WERI-Rb-1 (cell line): ENCODE data around the gene CEP152.

Source experiments
- DNase-seq: peaks from one replicate; pipeline ENCODE4 v3.0.0-alpha.2; 2020
- H3K27ac ChIP-seq: fragments of 250-450 bp; sonication (Bioruptor Pico); 2 replicates; pipeline ENCODE4 v1.5.1; 2020; ENCODE audit warnings: mild to moderate bottlenecking, moderate library complexity
- H3K27me3 ChIP-seq: fragments of 250-450 bp; sonication (Bioruptor Pico); 2 replicates; pipeline ENCODE4 v1.5.1; 2021; ENCODE audit warnings: mild to moderate bottlenecking, low read depth, moderate library complexity; ENCODE audit not compliant: insufficient read depth, severe bottlenecking
- H3K36me3 ChIP-seq: fragments of 250-450 bp; sonication (Bioruptor Pico); 2 replicates; pipeline ENCODE4 v1.5.1; 2020; ENCODE audit warnings: mild to moderate bottlenecking, moderate library complexity
- H3K4me3 ChIP-seq: 2 replicates; pipeline ENCODE4 v1.5.1; 2011; ENCODE audit warnings: low read depth, mild to moderate bottlenecking, control low read depth, low read length
- H3K9me3 ChIP-seq: fragments of 250-450 bp; sonication (Bioruptor Pico); 2 replicates; pipeline ENCODE4 v1.5.1; 2021; ENCODE audit warnings: mild to moderate bottlenecking, moderate library complexity; ENCODE audit not compliant: severe bottlenecking
- CTCF ChIP-seq: IDR thresholded peaks from 2 replicates; pipeline ENCODE4 v1.5.1; 2011; ENCODE audit warnings: low read depth, mild to moderate bottlenecking, control low read depth, inconsistent platforms, low read length

Gene CEP152

GRCh38 chr15:48802257-48802656 lies 8.6 kb downstream of the CEP152 start:
- Histone ChIP-seq H3K27ac (no peak overlapping the region), H3K9me3 (no peaks in the 10 kb centered on the region), H3K27me3 (no peaks in the 10 kb centered on the region), H3K4me3 (no peak overlapping the region), H3K36me3 (no peaks in the 10 kb centered on the region)
- TF ChIP-seq CTCF: no peak
- DNase-seq: no peak

GRCh38 chr15:48800811-48801455 lies 9.9 kb downstream of the CEP152 start:
- Histone ChIP-seq H3K4me3 (no peak overlapping the region), H3K27me3 (no peaks in the 10 kb centered on the region), H3K9me3 (no peaks in the 10 kb centered on the region), H3K36me3 (peaks cover 1% of the 10 kb centered on the region), H3K27ac (peak overlapping the region; percentile 32; the same call in 1 of the 2 replicates)
- no peak for TF ChIP-seq CTCF
- no peak for DNase-seq

- no peak overlapping the region; the same call in 1 of the 2 replicates for H3K27ac ChIP-seq
- TF ChIP-seq CTCF: no peak
- H3K27me3 ChIP-seq: no peaks in the 10 kb centered on the region
- DNase-seq: no peak
- H3K9me3 ChIP-seq: no peaks in the 10 kb centered on the region
- H3K36me3 ChIP-seq: peaks cover 6% of the 10 kb centered on the region
- no peak overlapping the region for H3K4me3 ChIP-seq
These were observed 10.6 kb downstream of the CEP152 start for GRCh38 chr15:48800245-48800644.

- DNase-seq: peak; percentile 38
These were observed 12.6 kb downstream of the CEP152 start for GRCh38 chr15:48798319-48798718.

GRCh38 chr15:48796930-48797329 lies 13.9 kb downstream of the CEP152 start:
- no peaks in the 10 kb centered on the region for H3K9me3 ChIP-seq
- DNase-seq: no peak
- H3K27me3 ChIP-seq: no peaks in the 10 kb centered on the region
- no peak for TF ChIP-seq CTCF
- no peak overlapping the region for H3K27ac ChIP-seq
- peaks cover 25% of the 10 kb centered on the region for H3K36me3 ChIP-seq
- H3K4me3 ChIP-seq: no peak overlapping the region

More at GRCh38 chr15:48798319-48798718, 12.6 kb downstream of the CEP152 start:
- TF ChIP-seq CTCF: no peak
- Histone ChIP-seq H3K36me3 (peaks cover 15% of the 10 kb centered on the region), H3K27me3 (no peaks in the 10 kb centered on the region), H3K9me3 (no peaks in the 10 kb centered on the region), H3K27ac (no peak overlapping the region), H3K4me3 (no peak overlapping the region)

GRCh38 chr15:48796521-48796920 lies 14.3 kb downstream of the CEP152 start:
- no peaks in the 10 kb centered on the region for H3K27me3 ChIP-seq
- no peak overlapping the region for H3K4me3 ChIP-seq
- H3K27ac ChIP-seq: no peak overlapping the region
- no peaks in the 10 kb centered on the region for H3K9me3 ChIP-seq
- no peak for TF ChIP-seq CTCF
- peaks cover 25% of the 10 kb centered on the region for H3K36me3 ChIP-seq
- DNase-seq: no peak
